Midbrain (tissue), 1 donor: ENCODE measurements around the gene ZBTB8A.
"Not testable (repeated sequence)": the region's sequence is repeated elsewhere in the genome, so short reads cannot be mapped to it uniquely, and the experiment has no call there.

Experiments used
- DNase-seq: peaks from one replicate; lab custom pipeline; 2025; lab: John Stamatoyannopoulos, UW

Gene ZBTB8A

GRCh38 chr1:32536764-32537163 lies 2.5 kb upstream of the ZBTB8A start:
- no peak for DNase-seq

GRCh38 chr1:32539584-32540571 lies 651 bp downstream of the ZBTB8A start:
- DNase-seq = no peak

GRCh38 chr1:32540605-32541004 lies 1.4 kb downstream of the ZBTB8A start:
- no peak for DNase-seq

GRCh38 chr1:32541064-32541566 lies 1.9 kb downstream of the ZBTB8A start:
- no peak for DNase-seq

GRCh38 chr1:32546611-32547010 lies 7.4 kb downstream of the ZBTB8A start:
- DNase-seq = no peak

- DNase-seq = no peak
These were observed 10.4 kb downstream of the ZBTB8A start for GRCh38 chr1:32549616-32550015.

- no peak for DNase-seq
These were observed 15.1 kb downstream of the ZBTB8A start for GRCh38 chr1:32554288-32554687.

GRCh38 chr1:32557035-32557434 lies 17.8 kb downstream of the ZBTB8A start:
- DNase-seq = not testable (repeated sequence)

GRCh38 chr1:32557812-32558211 lies 18.6 kb downstream of the ZBTB8A start:
- no peak for DNase-seq

GRCh38 chr1:32568929-32569328 lies 29.7 kb downstream of the ZBTB8A start:
- no peak for DNase-seq

GRCh38 chr1:32580348-32581017 lies 41.3 kb downstream of the ZBTB8A start:
- no peak for DNase-seq

GRCh38 chr1:32592943-32593342 lies 53.7 kb downstream of the ZBTB8A start:
- no peak for DNase-seq

- no peak for DNase-seq
These were observed 60.8 kb downstream of the ZBTB8A start for GRCh38 chr1:32600034-32600433.

- DNase-seq = no peak
These were observed 66.6 kb downstream of the ZBTB8A start for GRCh38 chr1:32605711-32606424.

GRCh38 chr1:32606565-32607371 lies 67.5 kb downstream of the ZBTB8A start:
- no peak for DNase-seq

- no peak for DNase-seq
These were observed 70.0 kb downstream of the ZBTB8A start for GRCh38 chr1:32609180-32609579.

- DNase-seq = no peak
These were observed 72.6 kb downstream of the ZBTB8A start for GRCh38 chr1:32611859-32612188.

- DNase-seq = peak; percentile 89
These were observed 73.1 kb downstream of the ZBTB8A start for GRCh38 chr1:32612189-32612881.

GRCh38 chr1:32613472-32613871 lies 74.2 kb downstream of the ZBTB8A start:
- no peak for DNase-seq

- DNase-seq = no peak
These were observed 79.5 kb downstream of the ZBTB8A start for GRCh38 chr1:32618673-32619221.
